Heart left ventricle (tissue), 16 donors: ENCODE measurements around the gene FSD1L. TPM values are rescaled to one million over a fixed set of nuclear protein-coding genes. Genes with fewer than 3 reads are reported as not detected.
A peak's percentile ranks its signal among the peaks of the same experiment; 100 is the strongest.

Experiments
- ATAC-seq, 4 donors: fragments of 200-7000 bp; cut with Tn5 transposase; one replicate each; pipeline ENCODE4 v1.9.1; 2020 to 2022; ENCODE audit warnings: moderate library complexity in 4 of 4, mild to moderate bottlenecking in 3 of 4, moderate number of reproducible peaks in 1 of 4
- DNase-seq, 5 donors: peaks; one replicate each; pipeline ENCODE4 v3.0.0-alpha.2; 2020
- H3K27ac ChIP-seq, 12 donors: fragments of 200-600 bp; sonication (generic) in 4 of 12; one replicate each; pipeline versions ENCODE4 v1.5.0 to v1.8.0; 2016 to 2022; ENCODE audit warnings: mild to moderate bottlenecking in 2 of 12
- H3K27me3 ChIP-seq, 9 donors: fragments of 200-600 bp; sonication (generic) in 2 of 9; one replicate each; pipeline versions ENCODE4 v1.5.1 to v1.8.0; 2016 to 2022; ENCODE audit warnings: mild to moderate bottlenecking in 3 of 9
- H3K36me3 ChIP-seq, 9 donors: fragments of 200-600 bp; sonication (generic) in 2 of 9; one replicate each; pipeline versions ENCODE4 v1.5.0 to v1.8.0; 2018 to 2022; ENCODE audit warnings: mild to moderate bottlenecking in 2 of 9
- H3K4me1 ChIP-seq, 12 donors: fragments of 200-600 bp; sonication (generic) in 4 of 12; one replicate each; pipeline versions ENCODE4 v1.5.0 to v1.8.0; 2016 to 2022; ENCODE audit warnings: mild to moderate bottlenecking in 3 of 12
- H3K4me3 ChIP-seq, 12 donors: fragments of 200-600 bp; sonication (generic) in 4 of 12; one replicate each; pipeline versions ENCODE4 v1.5.0 to v1.8.0; 2017 to 2022; ENCODE audit warnings: mild to moderate bottlenecking in 9 of 12, moderate library complexity in 4 of 12
- H3K9me3 ChIP-seq, 12 donors: fragments of 200-600 bp; sonication (generic) in 4 of 12; one replicate each; pipeline versions ENCODE4 v1.5.0 to v1.8.0; 2016 to 2022; ENCODE audit warnings: mild to moderate bottlenecking in 1 of 12
- CTCF ChIP-seq, 12 donors: fragments of 200-600 bp; sonication (generic) in 4 of 12; IDR thresholded peaks; one replicate each; pipeline versions ENCODE4 v1.5.0 to v1.8.0; 2018 to 2022; ENCODE audit warnings: antibody characterized with exemption in 12 of 12, mild to moderate bottlenecking in 5 of 12
- POLR2A ChIP-seq, 2 donors: fragments of 450-650 bp; IDR thresholded peaks; one replicate each; pipeline ENCODE4 v1.6.1; 2017; ENCODE audit warnings: antibody characterized with exemption in 2 of 2, mild to moderate bottlenecking in 2 of 2, moderate library complexity in 2 of 2
- WGBS, 4 donors: extraction: QIAGEN DNeasy Blood & Tissue Kit in 2 of 4; methylation state at CpG; one replicate each; pipeline versions ENCODE4 v1.1.5 to v1.1.7; 2013 to 2018; 5-methylcytosine and 5-hydroxymethylcytosine counted together
- intact Hi-C, 10 donors: fragments of 100-400 bp; cut with DNase I; formaldehyde crosslinking; loops; one replicate each; pipeline versions ENCODE4 v1.11.1 to v1.14.2; 2022
- polyA plus RNA-seq, 2 donors: library from polyadenylated mRNA; stranded (reverse); fragments of 200-250 nt; gene quantifications; one replicate each; pipeline ENCODE4 v1.2.3, GENCODE V29; 2013
- total RNA-seq, 9 donors: library from RNA; depleted of rRNA in 2 of 9; stranded (reverse); fragments of >200 nt in 2 of 9; fragmentation: NEBNext Ultra II Directional in 3 of 9; extraction: Animal tissue kit (Norgen Biotek cat#: 25700) in 3 of 9; gene quantifications; one replicate each; pipeline versions ENCODE4 v1.1.0 to v1.2.4, GENCODE V29; 2016 to 2023
- donor health status: ischemic (EF 13 %, LVEDD 7.1; RV severe dilation, severe dysfunction).
- donor health status: healthy with polysubstance abuse.
- donor health status: DM: no; HTN: yes; CAD: no.
- donor health status: DM: no; HTN: no; CAD: no.
- donor health status: ischemic (EF 25% LVEDD 6.9; RV normal size, moderate dysfunction).
- donor health status: ischemic (EF 25% LVEDD 5.7; RV mildly dilated, moderate dysfunction).
- donor health status: healthy.
- donor health status: DM: yes; HTN: yes; CAD: no.
- donor health status: ischemic (EF 35%, LVEDD 5.7; RV mildly dilated, moderate dysfunction).
- donor health status: nonischemic (EF 11% LVEDD 7.7; RV severe dilation, severe dysfunction).
- donor health status: DM: yes; HTN: yes; CAD: no.
- donor health status: PGD.
- donor health status: ischemic (EF 29% LVEDD 5.4; RV normal size, mild dysfunction).
- donor health status: nonischemic (EF 23%, LVEDD 6.1; RV moderate dilation, normal function).

The FSD1L gene
- total and polyA plus RNA-seq, 11 donors, result 2.1 to 14.0 (median 7.3) TPM

- no peaks in the 10 kb centered on the region for H3K27me3 ChIP-seq
- TF ChIP-seq POLR2A (IDR thresholded peaks at IDR 0.05) (no peak), CTCF (IDR thresholded peaks at IDR 0.05) (no peak)
- H3K4me1 ChIP-seq, result peaks cover 0 to 43% (median 17%) of the 10 kb centered on the region in 12 donors
- DNase-seq, result no peak
- WGBS, 4 donors, result 80 to 89% (median 86%) methylated on average over 3 of the region's 3 CpGs
- intact Hi-C loops, result loop anchor here in 1 of 10 donors (5.0 kb wide), 1 partner anchor 105 kb away; the partner anchor contains the start of gene FKTN
- no peaks in the 10 kb centered on the region for H3K36me3 ChIP-seq
- no peak for ATAC-seq
- H3K27ac ChIP-seq, result no peak overlapping the region
- H3K9me3 ChIP-seq, result no peaks in the 10 kb centered on the region
- H3K4me3 ChIP-seq, result no peak overlapping the region
Measured at GRCh38 chr9:105452185-105452584, 4.4 kb downstream of the FSD1L start.

- peaks cover 0 to 53% (median 23%) of the 10 kb centered on the region in 12 donors for H3K4me1 ChIP-seq
- peaks cover 0 to 8% (median 0%) of the 10 kb centered on the region in 12 donors for H3K9me3 ChIP-seq
- H3K27ac ChIP-seq, result no peak overlapping the region
- DNase-seq, result no peak
- no peak for TF ChIP-seq POLR2A (IDR thresholded peaks at IDR 0.05)
- no peak for TF ChIP-seq CTCF (IDR thresholded peaks at IDR 0.05)
- ATAC-seq, result peak in 1 of 4 donors; percentile 7
- 43 to 62% (median 50%) methylated on average over 2 of the region's 2 CpGs for WGBS, 4 donors
- no peaks in the 10 kb centered on the region for H3K27me3 ChIP-seq
- no peak overlapping the region for H3K4me3 ChIP-seq
- H3K36me3 ChIP-seq, result no peaks in the 10 kb centered on the region
- intact Hi-C loops, result no loop called here
Measured at GRCh38 chr9:105455836-105456475, 8.1 kb downstream of the FSD1L start.

GRCh38 chr9:105457560-105458294 is 9.9 kb downstream of the FSD1L start:
- intact Hi-C loops, result no loop called here
- ATAC-seq (peak; percentile 75 to 90 (median 80)), DNase-seq (peak; percentile 64 to 78 (median 72))
- Histone ChIP-seq H3K36me3 (no peaks in the 10 kb centered on the region), H3K27ac (peak overlapping the region in 10 of 12 donors; percentile 12 to 79 (median 66)), H3K27me3 (no peaks in the 10 kb centered on the region), H3K9me3 (peaks cover 0 to 8% (median 0%) of the 10 kb centered on the region in 12 donors), H3K4me1 (peaks cover 0 to 53% (median 20%) of the 10 kb centered on the region in 12 donors), H3K4me3 (peak overlapping the region in 9 of 12 donors; percentile 3 to 45 (median 32))
- TF ChIP-seq POLR2A (IDR thresholded peaks at IDR 0.05) (no peak), CTCF (IDR thresholded peaks at IDR 0.05) (no peak)
- WGBS, 4 donors, result 41 to 71% (median 65%) methylated on average over 10 to 15 of the region's 15 CpGs

GRCh38 chr9:105458404-105458803 is 10.6 kb downstream of the FSD1L start:
- H3K27me3 ChIP-seq, result no peaks in the 10 kb centered on the region
- intact Hi-C loops, result no loop called here
- peaks cover 0 to 8% (median 0%) of the 10 kb centered on the region in 12 donors for H3K9me3 ChIP-seq
- H3K4me3 ChIP-seq, result peak overlapping the region in 1 of 12 donors; percentile 32
- no peaks in the 10 kb centered on the region for H3K36me3 ChIP-seq
- WGBS, 4 donors, result 71 to 86% (median 82%) methylated on average over 3 of the region's 3 CpGs
- ATAC-seq (peak; percentile 64 to 80 (median 72)), DNase-seq (peak in 2 of 5 donors; percentile 27 to 39)
- TF ChIP-seq POLR2A (IDR thresholded peaks at IDR 0.05) (no peak), CTCF (IDR thresholded peaks at IDR 0.05) (no peak)
- peaks cover 0 to 53% (median 20%) of the 10 kb centered on the region in 12 donors for H3K4me1 ChIP-seq
- H3K27ac ChIP-seq, result peak overlapping the region in 10 of 12 donors; percentile 31 to 79 (median 66)
